HepG2 (cell line): ENCODE measurements around the gene MGMT. TPM values are rescaled to one million over a fixed set of nuclear protein-coding genes. Genes with fewer than 3 reads are reported as not detected.

Experiments
- ATAC-seq: fragments of 200-7000 bp; cut with Tn5 transposase; 3 replicates; pipeline ENCODE4 v1.9.1; 2020; ENCODE audit warnings: mild to moderate bottlenecking, moderate library complexity
- BruUV-seq: library from RNA; stranded (reverse); fragments of 400-500 nt; replicated peaks from 2 replicates; lab custom pipeline; 2021; lab: Mats Ljungman, UMichigan
- CTCF ChIA-PET: fragments of 300-600 bp; formaldehyde crosslinking; extraction: SDS; loops from one replicate; lab custom pipeline; 2021; ENCODE audit warnings: low total read pairs, inconsistent platforms, low intra/inter-chr PET ratio; lab: Yijun Ruan, JAX
- POLR2A ChIA-PET: fragments of 350-600 bp; sonication (Branson Sonifier 250); formaldehyde crosslinking; loops from one replicate; lab custom pipeline; 2020; ENCODE audit warnings: antibody characterized with exemption, inconsistent platforms; lab: Yijun Ruan, JAX
- DNase-seq: peaks from one replicate; pipeline ENCODE4 v3.0.0-alpha.2; 2015; ENCODE audit warnings: low spot score
- FAIRE-seq: peaks from 3 replicates; lab custom pipeline; 2011; peaks lifted over from hg19 to GRCh38; lab: Jason Lieb, UNC
- H2AFZ ChIP-seq: one replicate; pipeline ENCODE4 v1.6.1; 2011; ENCODE audit warnings: low read length, inconsistent platforms
- H3K27ac ChIP-seq: fragments of 300-600 bp; 3 replicates; pipeline ENCODE4 v1.8.0; 2011; ENCODE audit warnings: mixed run types, mild to moderate bottlenecking, mixed read lengths, low read length, inconsistent platforms; ENCODE audit not compliant: insufficient read depth; ENCODE audit errors: extremely low read length
- H3K27me3 ChIP-seq, 2 experiments: fragments of 200-600 bp in 1 of 2; 2 replicates in 1 of 2; 3 replicates in 1 of 2; pipeline versions ENCODE4 v1.6.0 to v1.8.0; 2011; ENCODE audit warnings: low read length in 2 of 2, mild to moderate bottlenecking in 2 of 2, moderate library complexity in 2 of 2, inconsistent platforms in 1 of 2; ENCODE audit not compliant: insufficient read depth in 2 of 2, control insufficient read depth in 1 of 2
- H3K36me3 ChIP-seq, 2 experiments: fragments of 200-600 bp in 1 of 2; replicated peaks in 1 of 2; 2 replicates in 1 of 2; 3 replicates in 1 of 2; pipeline versions ENCODE4 v1.5.1 to v1.8.0; 2011; ENCODE audit warnings: low read length in 2 of 2, inconsistent platforms in 1 of 2; ENCODE audit not compliant: insufficient read depth in 2 of 2, control insufficient read depth in 1 of 2
- H3K4me1 ChIP-seq: 2 replicates; pipeline ENCODE4 v1.5.1; 2012; ENCODE audit warnings: low read length, inconsistent platforms; ENCODE audit not compliant: insufficient read depth
- H3K4me2 ChIP-seq: 2 replicates; pipeline ENCODE4 v1.6.0; 2011; ENCODE audit warnings: low read depth, low read length, inconsistent platforms
- H3K4me3 ChIP-seq, 3 experiments: fragments of 200-600 bp in 1 of 3; sonication (generic), shearing (Covaris generic) in 1 of 3; replicated peaks in 1 of 3; 2 replicates each; pipeline ENCODE4 v1.5.1; 2011 to 2016; ENCODE audit warnings: low read length in 3 of 3, inconsistent platforms in 2 of 3, low read depth in 2 of 3, mild to moderate bottlenecking in 2 of 3, control low read depth in 1 of 3, mixed read lengths in 1 of 3; ENCODE audit not compliant: insufficient read depth in 1 of 3
- H3K79me2 ChIP-seq: one replicate; pipeline ENCODE4 v1.6.1; 2011; ENCODE audit warnings: low read length, inconsistent platforms; ENCODE audit not compliant: insufficient read depth
- H3K9ac ChIP-seq: 2 replicates; pipeline ENCODE4 v1.6.0; 2011; ENCODE audit warnings: mild to moderate bottlenecking, low read depth, low read length, inconsistent platforms; ENCODE audit not compliant: insufficient read depth
- H3K9me3 ChIP-seq: 2 replicates; pipeline ENCODE4 v1.5.1; 2012; ENCODE audit warnings: mild to moderate bottlenecking, low read length
- H4K20me1 ChIP-seq: 2 replicates; pipeline ENCODE4 v1.6.0; 2011; ENCODE audit warnings: inconsistent platforms, mild to moderate bottlenecking, low read length, moderate library complexity; ENCODE audit not compliant: insufficient read depth
- AKNA ChIP-seq: sonication (generic); formaldehyde crosslinking; IDR thresholded peaks from 2 replicates; pipeline ENCODE4 v1.4.0; 2020; ENCODE audit warnings: missing genetic modification reagents, borderline replicate concordance
- ARNT ChIP-seq: fragments of 450-650 bp; IDR thresholded peaks from 2 replicates; pipeline ENCODE4 v1.6.1; 2017
- BRD4 ChIP-seq: sonication (generic); formaldehyde crosslinking; IDR thresholded peaks from 2 replicates; pipeline ENCODE4 v1.4.0; 2020; ENCODE audit warnings: missing genetic modification reagents
- CEBPB ChIP-seq: IDR thresholded peaks from 2 replicates; pipeline ENCODE4 v1.6.1; 2011; ENCODE audit warnings: low read depth, low read length, improper control_type of control experiment, borderline replicate concordance
- CHD4 ChIP-seq: fragments of 200-600 bp; sonication (generic); IDR thresholded peaks from 2 replicates; pipeline ENCODE4 v1.7.0; 2017; ENCODE audit warnings: mild to moderate bottlenecking, low read length, borderline replicate concordance
- LCORL ChIP-seq, 2 experiments: fragments of 450-650 bp in 1 of 2; sonication (generic) in 1 of 2; formaldehyde crosslinking in 1 of 2; IDR thresholded peaks; 2 replicates each; pipeline versions ENCODE4 v1.5.0 to v1.6.1; 2017 to 2020; ENCODE audit warnings: antibody characterized with exemption in 1 of 2, missing genetic modification reagents in 1 of 2
- NR3C1 ChIP-seq: sonication (generic); formaldehyde crosslinking; IDR thresholded peaks from 2 replicates; pipeline ENCODE4 v1.4.0; 2020; ENCODE audit warnings: missing genetic modification reagents
- REPIN1 ChIP-seq: sonication (generic); formaldehyde crosslinking; IDR thresholded peaks from 2 replicates; pipeline ENCODE4 v1.8.0; 2022; ENCODE audit warnings: missing genetic modification reagents, low read depth, mild to moderate bottlenecking, borderline replicate concordance
- SMYD3 ChIP-seq: sonication (generic); formaldehyde crosslinking; IDR thresholded peaks from 2 replicates; pipeline ENCODE4 v1.8.1; 2023; ENCODE audit warnings: mild to moderate bottlenecking, missing genetic modification reagents
- ZBTB44 ChIP-seq: sonication (generic); formaldehyde crosslinking; IDR thresholded peaks from 2 replicates; pipeline ENCODE4 v1.4.0; 2020; ENCODE audit warnings: missing genetic modification reagents
- ZNF564 ChIP-seq: sonication (generic); formaldehyde crosslinking; IDR thresholded peaks from 2 replicates; pipeline ENCODE4 v1.8.1; 2023; ENCODE audit warnings: mild to moderate bottlenecking, missing genetic modification reagents
- WGBS: methylation state at CpG from one replicate; pipeline ENCODE4 v1.1.6; 2017; ENCODE audit warnings: low lambda C conversion rate; 5-methylcytosine and 5-hydroxymethylcytosine counted together
- in situ Hi-C: cut with HindIII; loops from 2 replicates; pipeline ENCODE4 v1.10.0; 2017; ENCODE audit warnings: low pct_unique_long_range_greater_than_20kb; ENCODE audit not compliant: extremely low pct_ligation_motif_present
- intact Hi-C: fragments of 100-400 bp; cut with micrococcal nuclease; formaldehyde crosslinking; loops from one replicate; pipeline ENCODE4 v1.10.0; 2022; ENCODE audit not compliant: unreplicated experiment
- polyA plus RNA-seq, 8 experiments: library from polyadenylated mRNA; depleted of rRNA in 3 of 8; stranded (reverse) in 7 of 8; unstranded in 1 of 8; fragments of >200 nt; fragmentation: Illumina TruSeq in 4 of 8; extraction: Trizol in 4 of 8; gene quantifications; 2 replicates each; pipeline versions ENCODE4 v1.2.1 to v1.2.3, GENCODE V29; 2011 to 2016; ENCODE audit warnings: low read depth in 4 of 8, missing spikeins in 1 of 8, mixed read lengths in 1 of 8; ENCODE audit not compliant: insufficient read depth in 1 of 8
- total RNA-seq, 5 experiments: library from RNA; depleted of rRNA; stranded (reverse); fragments of >200 nt; fragmentation: Illumina TruSeq; extraction: Trizol; gene quantifications; 2 replicates each; pipeline ENCODE4 v1.2.3, GENCODE V29; 2016; ENCODE audit warnings: low read depth in 1 of 5
- TF ChIP-seq, protein P1 (sequence below): IDR thresholded peaks from 2 replicates; pipeline ENCODE4 v1.6.1; 2016; ENCODE audit warnings: low read depth
- TF ChIP-seq, protein P2 (sequence below): IDR thresholded peaks from 2 replicates; pipeline ENCODE4 v1.6.1; 2012; ENCODE audit warnings: inconsistent platforms

MGMT gene
- total and polyA plus RNA-seq, 2 of the 13 experiments (the other 11 are each of a cell fraction or from before 2014, with no cell fraction given): 12.0 to 19.5 TPM

DNA sequence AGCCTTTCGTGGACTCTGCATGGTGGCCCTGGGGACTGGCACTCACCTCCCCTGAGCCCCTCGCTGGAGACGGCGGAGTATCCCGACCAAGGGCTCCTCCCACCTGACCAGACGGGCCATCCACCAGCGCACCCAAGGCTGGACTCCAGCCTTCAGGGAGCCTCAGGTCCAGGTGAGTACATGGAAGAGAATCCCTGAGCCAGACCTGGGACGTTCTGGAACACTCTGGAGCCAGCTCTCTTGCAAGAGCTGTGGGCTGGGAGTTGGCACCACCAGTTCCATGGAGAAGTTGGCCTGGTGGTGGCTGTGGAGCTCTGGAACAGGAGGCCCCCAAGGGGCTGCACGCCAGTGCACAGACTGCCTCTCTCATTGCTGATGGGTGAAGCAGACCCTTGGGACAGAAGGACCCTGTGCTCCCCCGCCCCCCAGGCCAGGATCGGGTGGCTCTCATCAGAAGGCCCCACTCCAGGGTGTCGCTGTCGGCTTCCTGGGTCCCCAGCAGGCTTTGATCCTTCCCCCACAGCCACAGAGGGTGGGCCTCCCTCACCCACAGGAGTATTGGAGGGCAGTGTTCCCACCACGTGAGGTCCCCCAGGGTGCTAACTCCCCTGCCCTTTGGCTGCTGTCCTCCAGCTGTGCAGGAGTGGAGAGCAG lies 307.2 kb downstream of the MGMT start (continued):
- no peak for TF ChIP-seq ZNF564
- no peak for TF ChIP-seq ZBTB44 (CRISPR knock-in tag)

GRCh38 chr10:129774736-129775401 lies 307.8 kb downstream of the MGMT start:
- no TSS peak for BruUV-seq
- Histone ChIP-seq H3K9ac (no peak overlapping the region), H2AFZ (no peak overlapping the region), H3K4me1 (no peaks in the 10 kb centered on the region), H3K79me2 (no peaks in the 10 kb centered on the region), H3K36me3 (no peaks in the 10 kb centered on the region), H3K27me3 (no peaks in the 10 kb centered on the region), H3K27ac (no peak overlapping the region), H3K4me3 (no peak overlapping the region), H3K9me3 (no peaks in the 10 kb centered on the region), H4K20me1 (no peaks in the 10 kb centered on the region), H3K4me2 (no peak overlapping the region)
- ChIA-PET POLR2A (no interaction called here), CTCF (no interaction called here)
- no peak for DNase-seq
- in situ Hi-C loops: no loop called here
- no peak for FAIRE-seq
- WGBS: 79% methylated on average over 5 of the region's 13 CpGs
- TF ChIP-seq BRD4 (CRISPR knock-in tag): no peak
- TF ChIP-seq SMYD3: no peak
- TF ChIP-seq CEBPB: no peak
- TF ChIP-seq AKNA (CRISPR knock-in tag): no peak
- no peak for TF ChIP-seq REPIN1
- no peak for TF ChIP-seq CHD4
- no peak for TF ChIP-seq ARNT
- TF ChIP-seq LCORL (IDR thresholded peaks at IDR 0.05): no peak
- no peak for TF ChIP-seq LCORL (CRISPR knock-in tag; IDR thresholded peaks at IDR 0.05)
- TF ChIP-seq, protein P1, sequence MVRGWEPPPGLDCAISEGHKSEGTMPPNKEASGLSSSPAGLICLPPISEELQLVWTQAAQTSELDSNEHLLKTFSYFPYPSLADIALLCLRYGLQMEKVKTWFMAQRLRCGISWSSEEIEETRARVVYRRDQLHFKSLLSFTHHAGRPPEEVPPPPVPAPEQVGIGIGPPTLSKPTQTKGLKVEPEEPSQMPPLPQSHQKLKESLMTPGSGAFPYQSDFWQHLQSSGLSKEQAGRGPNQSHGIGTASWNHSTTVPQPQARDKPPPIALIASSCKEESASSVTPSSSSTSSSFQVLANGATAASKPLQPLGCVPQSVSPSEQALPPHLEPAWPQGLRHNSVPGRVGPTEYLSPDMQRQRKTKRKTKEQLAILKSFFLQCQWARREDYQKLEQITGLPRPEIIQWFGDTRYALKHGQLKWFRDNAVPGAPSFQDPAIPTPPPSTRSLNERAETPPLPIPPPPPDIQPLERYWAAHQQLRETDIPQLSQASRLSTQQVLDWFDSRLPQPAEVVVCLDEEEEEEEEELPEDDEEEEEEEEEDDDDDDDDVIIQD (CRISPR knock-in tag): no peak
- TF ChIP-seq, protein P2, sequence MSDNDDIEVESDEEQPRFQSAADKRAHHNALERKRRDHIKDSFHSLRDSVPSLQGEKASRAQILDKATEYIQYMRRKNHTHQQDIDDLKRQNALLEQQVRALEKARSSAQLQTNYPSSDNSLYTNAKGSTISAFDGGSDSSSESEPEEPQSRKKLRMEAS: no peak
- no peak for TF ChIP-seq NR3C1 (CRISPR knock-in tag)
- intact Hi-C loops: no loop called here
- ATAC-seq: no peak
